GM21515 (cell line): ENCODE data around the gene RPL41.
"Not testable (repeated sequence)": the region's sequence is repeated elsewhere in the genome, so short reads cannot be mapped to it uniquely, and the experiment has no call there.

Source experiments
- ATAC-seq: cut with Tn5 transposase; IDR thresholded peaks from one replicate; pipeline ENCODE4 v1.9.1; 2021; ENCODE audit not compliant: unreplicated experiment

Gene RPL41

GRCh38 chr12:56103066-56103711 is 13.2 kb upstream of the RPL41 start:
- ATAC-seq, result no peak

DNA sequence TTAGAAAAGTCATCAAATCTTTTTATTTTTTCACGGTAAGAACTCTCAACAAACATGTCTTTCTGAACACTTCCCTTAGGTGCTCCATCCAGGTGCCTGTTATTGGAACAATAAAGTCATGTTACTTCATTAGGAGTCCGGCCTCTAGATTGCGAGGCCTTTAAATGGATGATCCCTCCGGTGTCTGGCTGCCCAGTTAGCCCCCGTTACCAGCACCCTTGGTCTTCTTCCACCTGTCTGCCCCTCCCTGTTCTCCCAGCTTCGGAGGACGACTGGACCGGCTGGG is 12.7 kb upstream of the RPL41 start:
- no peak for ATAC-seq

DNA sequence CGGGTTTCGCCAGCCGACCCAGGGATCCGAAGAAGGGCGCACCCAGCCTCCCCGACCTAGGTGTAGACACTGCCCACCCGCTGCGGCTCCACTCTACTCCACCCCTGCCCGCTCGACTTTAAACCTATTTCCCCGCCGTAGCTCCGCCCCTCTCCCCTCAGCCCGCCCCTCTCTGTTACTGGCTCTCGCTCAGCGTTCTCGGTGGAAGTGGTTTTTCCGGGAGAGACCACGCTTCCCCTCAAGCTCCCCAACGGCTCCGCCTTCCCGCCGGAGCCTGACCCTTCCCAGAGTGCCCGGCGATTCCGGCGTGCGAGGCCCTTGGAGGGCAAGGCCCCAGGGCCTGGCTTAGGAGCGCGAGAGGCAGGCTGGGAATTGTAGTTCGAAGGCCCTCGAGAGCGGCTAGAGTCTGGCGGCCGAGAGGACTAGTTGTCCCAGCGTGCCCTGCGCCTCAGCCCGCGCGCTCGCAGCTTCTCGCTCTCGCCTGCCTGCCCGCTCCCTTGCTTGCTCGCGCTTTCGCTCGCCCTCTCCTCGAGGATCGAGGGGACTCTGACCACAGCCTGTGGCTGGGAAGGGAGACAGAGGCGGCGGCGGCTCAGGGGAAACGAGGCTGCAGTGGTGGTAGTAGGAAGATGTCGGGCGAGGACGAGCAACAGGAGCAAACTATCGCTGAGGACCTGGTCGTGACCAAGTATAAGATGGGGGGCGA is 12.2 kb upstream of the RPL41 start, which contains the start of gene PA2G4:
PA2G4 (plus strand) TSS at position 451 of the 706 bp plus-strand sequence; CDS start at position 630, 179 bp downstream.
- ATAC-seq, result peak; percentile 93

- no peak for ATAC-seq
Measured at GRCh38 chr12:56104815-56105608, 11.4 kb upstream of the RPL41 start.

GRCh38 chr12:56105609-56105902 is 10.9 kb upstream of the RPL41 start:
- no peak for ATAC-seq

GRCh38 chr12:56107242-56107641 is 9.2 kb upstream of the RPL41 start:
- ATAC-seq, result no peak

DNA sequence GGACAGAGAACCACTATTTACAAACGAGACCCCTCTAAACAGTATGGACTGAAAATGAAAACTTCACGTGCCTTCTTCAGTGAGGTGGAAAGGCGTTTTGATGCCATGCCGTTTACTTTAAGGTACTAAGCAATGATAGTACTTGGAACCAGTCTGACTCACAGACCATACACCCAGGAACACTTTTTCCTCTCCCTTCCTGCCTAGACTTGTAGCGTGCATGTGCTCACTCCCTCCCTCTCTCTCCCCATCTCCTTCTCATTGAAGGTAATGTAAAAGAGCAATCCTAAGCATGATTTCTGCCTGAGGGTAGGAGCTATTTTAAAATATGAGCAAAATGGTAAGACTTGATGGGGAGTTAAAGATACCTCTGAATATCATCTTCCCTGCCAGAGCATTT is 5.9 kb upstream of the RPL41 start:
- no peak for ATAC-seq

- no peak for ATAC-seq
Measured at GRCh38 chr12:56114084-56114483, 2.3 kb upstream of the RPL41 start.

- no peak for ATAC-seq
Measured at GRCh38 chr12:56115329-56115728, 1.1 kb upstream of the RPL41 start.

DNA sequence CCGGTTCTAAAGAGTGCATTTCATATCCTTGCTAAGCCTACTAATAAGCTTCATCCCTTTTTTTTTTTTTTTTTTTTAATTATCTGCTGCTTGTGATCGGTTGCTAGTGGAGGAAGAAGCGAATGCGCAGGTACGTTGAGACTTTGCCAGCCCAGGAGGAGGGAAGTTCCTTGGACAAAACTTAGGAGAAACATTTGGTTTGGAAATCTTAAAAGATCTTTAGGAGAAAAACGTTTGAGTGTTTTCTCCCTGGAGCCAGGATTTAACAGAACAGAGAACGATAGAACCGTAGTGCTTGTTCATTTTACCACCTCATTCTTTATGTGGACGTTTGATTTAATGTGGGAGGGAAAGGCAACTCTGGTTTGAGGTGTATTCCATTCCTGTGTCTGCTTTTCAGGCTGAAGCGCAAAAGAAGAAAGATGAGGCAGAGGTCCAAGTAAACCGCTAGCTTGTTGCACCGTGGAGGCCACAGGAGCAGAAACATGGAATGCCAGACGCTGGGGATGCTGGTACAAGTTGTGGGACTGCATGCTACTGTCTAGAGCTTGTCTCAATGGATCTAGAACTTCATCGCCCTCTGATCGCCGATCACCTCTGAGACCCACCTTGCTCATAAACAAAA is 761 bp downstream of the RPL41 start:
- not testable (repeated sequence) for ATAC-seq

GRCh38 chr12:56117778-56118687 is 1.6 kb downstream of the RPL41 start, which contains the start of gene ZC3H10:
Gene ZC3H10 (plus strand): TSS chr12:56118266. CDS start chr12:56120563, 2,297 bp downstream.
- peak; percentile 82 for ATAC-seq

DNA sequence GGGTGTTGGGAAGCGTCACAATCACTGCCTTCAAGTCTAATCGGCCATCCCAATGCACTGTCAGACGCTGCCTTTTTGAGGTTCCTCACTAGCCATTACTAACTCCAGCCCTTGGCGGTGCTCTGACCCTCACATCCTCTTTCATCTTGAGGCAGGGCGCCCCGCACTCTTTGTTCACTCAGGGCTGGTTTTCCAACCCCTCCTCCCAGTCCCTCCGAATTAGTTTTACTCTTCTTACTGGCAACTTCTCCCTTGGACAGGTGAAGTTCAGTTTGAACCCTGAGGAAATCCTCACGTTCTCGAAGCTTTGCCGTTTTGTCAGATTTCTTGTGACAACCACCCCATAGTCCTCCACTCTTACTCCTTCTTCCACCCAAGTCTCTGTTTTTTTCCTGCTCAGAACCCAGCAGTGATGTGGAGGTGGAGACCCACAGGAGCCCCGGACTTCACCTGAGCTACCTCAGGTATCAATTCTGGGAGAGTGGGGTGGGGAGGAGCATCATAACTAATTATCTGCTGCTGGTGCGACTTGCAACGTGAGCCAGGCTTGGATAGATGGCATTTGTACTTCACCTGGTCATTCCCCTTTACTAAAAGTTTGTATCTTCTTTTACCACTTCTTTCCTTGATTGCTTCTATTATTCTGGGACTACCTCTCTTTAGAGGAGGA is 2.4 kb downstream of the RPL41 start:
- ATAC-seq, result no peak

GRCh38 chr12:56119361-56119796 is 2.9 kb downstream of the RPL41 start:
- no peak for ATAC-seq

- no peak for ATAC-seq
Measured at GRCh38 chr12:56120158-56120846, 3.9 kb downstream of the RPL41 start.

DNA sequence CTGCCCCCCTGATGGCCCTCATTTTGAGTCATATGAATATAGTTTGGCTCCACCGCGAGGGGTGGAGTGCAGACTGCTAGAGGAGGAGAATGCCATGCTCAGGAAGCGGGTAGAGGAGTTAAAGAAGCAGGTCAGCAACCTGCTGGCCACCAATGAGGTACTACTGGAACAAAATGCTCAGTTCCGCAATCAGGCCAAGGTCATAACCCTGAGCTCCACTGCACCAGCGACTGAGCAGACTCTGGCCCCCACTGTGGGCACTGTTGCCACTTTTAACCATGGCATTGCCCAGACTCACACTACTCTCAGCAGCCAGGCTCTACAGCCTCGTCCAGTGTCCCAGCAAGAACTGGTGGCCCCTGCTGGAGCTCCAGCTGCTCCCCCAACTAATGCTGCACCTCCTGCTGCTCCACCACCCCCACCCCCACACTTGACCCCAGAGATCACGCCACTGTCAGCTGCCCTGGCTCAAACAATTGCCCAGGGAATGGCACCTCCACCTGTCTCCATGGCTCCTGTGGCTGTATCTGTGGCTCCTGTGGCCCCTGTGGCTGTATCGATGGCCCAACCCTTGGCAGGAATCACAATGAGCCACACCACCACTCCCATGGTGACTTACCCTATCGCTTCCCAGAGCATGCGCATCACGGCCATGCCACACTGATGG is 4.9 kb downstream of the RPL41 start:
- no peak for ATAC-seq

DNA sequence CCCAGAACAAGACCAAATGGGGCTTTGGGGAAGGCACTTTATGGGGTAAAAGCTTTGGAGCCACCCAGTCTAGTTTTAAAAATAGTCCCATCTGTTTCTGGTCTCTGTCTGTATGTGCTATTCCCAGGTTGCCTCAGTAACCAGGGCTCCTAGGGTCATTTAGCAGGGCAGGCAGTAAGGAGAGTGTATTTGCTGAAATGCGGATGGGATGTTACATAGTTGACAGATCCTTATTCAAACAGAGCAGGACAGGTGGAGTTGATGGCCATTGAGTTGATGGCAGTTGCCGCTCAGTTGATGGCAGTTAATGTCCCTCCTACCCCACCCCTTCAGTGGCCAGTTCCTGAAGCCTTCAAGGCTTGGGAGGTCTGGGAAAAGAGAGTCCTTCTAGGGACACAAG is 6.2 kb downstream of the RPL41 start:
- no peak for ATAC-seq

DNA sequence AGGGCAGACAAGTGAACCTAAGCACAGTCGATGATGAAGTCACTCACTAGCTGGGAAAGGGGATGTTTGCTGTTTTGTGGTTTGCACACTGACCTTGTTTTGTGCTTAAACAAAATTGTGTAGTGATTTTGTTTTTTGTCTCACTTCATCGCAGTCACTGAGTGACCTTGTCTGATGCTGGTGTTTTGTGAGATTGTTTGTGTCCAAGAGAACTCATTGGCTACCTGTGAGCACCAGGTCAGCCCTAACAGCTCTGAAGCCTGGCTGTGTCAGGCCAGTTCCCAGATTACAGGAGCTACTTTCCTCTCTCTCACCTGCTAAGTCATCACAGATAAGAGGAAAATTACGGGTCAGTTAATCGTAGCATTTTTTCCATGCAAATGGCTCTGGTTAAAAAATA is 7.7 kb downstream of the RPL41 start:
- no peak for ATAC-seq

GRCh38 chr12:56126732-56127239 is 10.4 kb downstream of the RPL41 start:
- no peak for ATAC-seq

DNA sequence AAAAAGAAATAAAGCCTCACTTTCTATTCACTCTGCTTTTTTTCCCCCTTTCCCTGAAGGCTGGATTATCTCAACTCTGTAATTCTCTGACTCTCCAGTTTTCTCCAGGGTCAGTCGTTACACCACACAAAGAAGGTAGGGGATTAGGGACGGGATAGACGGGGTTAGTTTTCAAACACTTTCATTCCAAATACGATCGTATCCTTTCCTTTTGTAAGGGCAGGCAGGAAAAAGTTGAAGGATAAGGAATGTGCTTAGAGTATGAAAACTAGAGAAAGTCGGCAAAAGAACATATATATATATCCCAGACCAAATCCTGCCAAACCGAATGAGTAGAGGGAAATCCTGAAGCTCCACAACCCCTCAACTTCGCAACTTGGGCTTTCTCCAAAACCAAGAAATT is 11.1 kb downstream of the RPL41 start:
- ATAC-seq, result no peak
